Stimulated activated CD8-positive, alpha-beta memory T cell treated with anti-CD3 and anti-CD28 coated beads, Interleukin-7, amount 100 ng/mL, for 48 hours (primary cell): ENCODE data around the gene GPR55.
"Not testable (repeated sequence)": the region's sequence is repeated elsewhere in the genome, so short reads cannot be mapped to it uniquely, and the experiment has no call there.

Experiments used
- DNase-seq, 2 donors: peaks; one replicate each; pipeline ENCODE4 v3.0.0-alpha.2; 2020; ENCODE audit warnings: low read depth in 1 of 2; ENCODE audit errors: extremely low read depth in 1 of 2

The GPR55 gene, protein sequence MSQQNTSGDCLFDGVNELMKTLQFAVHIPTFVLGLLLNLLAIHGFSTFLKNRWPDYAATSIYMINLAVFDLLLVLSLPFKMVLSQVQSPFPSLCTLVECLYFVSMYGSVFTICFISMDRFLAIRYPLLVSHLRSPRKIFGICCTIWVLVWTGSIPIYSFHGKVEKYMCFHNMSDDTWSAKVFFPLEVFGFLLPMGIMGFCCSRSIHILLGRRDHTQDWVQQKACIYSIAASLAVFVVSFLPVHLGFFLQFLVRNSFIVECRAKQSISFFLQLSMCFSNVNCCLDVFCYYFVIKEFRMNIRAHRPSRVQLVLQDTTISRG

DNA sequence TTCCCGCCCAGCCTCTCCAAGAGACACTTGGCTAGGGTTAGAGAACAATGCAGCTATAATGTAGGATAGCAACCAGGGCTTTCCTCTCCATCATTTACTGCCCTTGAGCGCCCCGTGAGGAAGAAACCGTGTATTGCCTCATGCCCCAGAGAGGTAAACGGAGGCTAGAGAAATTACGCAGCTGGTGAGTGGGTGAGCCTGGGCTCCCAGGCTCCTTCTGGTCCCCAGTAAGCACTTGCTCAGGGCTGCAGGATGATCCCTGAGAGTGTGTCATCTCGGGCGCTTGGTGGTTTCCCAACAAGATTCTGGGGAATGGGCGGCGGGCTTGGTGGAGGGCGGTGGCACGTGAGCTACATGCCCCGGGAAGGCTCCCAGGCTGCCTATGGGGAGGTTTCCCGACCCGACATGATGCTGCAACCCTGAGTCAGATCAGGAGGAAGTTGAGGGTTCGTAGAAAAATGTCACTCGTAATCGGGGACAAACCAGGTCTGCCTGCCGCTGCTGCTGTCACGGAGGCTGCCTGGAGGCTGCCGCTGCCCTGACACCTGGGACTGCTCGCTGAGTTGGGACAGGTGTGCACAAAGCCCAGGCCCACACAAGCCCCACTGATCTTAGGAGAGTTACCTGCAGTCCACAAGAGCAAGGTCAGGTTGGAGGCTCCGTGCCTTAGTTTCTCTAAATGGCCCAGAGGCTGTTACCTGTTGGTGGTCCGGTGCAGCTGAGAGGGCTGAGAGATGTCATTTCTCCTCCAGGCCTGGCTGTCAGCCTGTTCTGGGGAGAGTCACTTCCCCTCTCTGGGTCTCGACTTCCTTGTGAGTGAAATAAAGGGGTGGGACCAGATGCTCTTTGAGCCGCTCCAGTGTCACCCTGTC is at the start of gene GPR55:
GPR55 (minus strand) TSS at position 773 of the 872 bp plus-strand sequence. CDS start 14,280 bp downstream, outside the sequence.
- peak; percentile 60 to 74 for DNase-seq

DNA sequence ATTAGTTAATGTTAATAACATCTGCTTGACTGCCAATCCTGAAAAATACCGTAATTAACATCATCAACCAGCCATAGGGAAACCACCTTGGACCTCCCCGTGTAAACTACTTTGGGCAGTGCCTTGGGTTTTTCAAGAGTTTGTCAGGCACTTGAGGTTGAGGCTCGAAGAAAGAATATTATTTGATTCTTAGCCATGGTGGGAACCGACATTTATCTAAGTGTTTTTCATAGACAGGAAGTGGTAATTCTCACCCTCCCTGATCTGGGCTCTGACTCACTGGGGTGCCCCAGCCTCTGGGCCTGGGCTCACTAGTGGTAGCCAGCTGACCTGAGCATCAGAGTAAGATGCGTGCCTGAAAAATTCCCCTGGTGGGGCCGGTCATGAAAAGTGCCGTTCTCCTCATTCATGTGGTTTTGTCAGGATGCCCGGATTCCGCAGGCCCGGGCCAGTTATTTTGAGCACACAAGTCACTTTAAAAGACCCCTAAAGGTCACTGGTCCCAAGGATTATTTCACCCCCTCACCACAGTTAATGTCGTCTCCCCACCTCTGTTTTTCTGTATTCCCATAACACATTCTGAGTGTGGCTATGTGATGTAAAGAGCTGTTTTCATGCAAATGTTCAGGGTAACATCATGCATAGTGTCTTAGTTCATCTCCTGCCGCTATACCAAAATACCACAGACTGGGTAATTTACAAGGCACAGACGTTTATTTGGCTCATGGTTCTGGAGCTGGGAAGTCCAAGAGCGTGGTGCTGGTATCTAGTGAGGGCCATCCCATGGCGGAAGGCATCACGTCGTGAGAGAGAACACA is 49.3 kb upstream of the GPR55 start:
- peak; percentile 73 to 79 for DNase-seq

DNA sequence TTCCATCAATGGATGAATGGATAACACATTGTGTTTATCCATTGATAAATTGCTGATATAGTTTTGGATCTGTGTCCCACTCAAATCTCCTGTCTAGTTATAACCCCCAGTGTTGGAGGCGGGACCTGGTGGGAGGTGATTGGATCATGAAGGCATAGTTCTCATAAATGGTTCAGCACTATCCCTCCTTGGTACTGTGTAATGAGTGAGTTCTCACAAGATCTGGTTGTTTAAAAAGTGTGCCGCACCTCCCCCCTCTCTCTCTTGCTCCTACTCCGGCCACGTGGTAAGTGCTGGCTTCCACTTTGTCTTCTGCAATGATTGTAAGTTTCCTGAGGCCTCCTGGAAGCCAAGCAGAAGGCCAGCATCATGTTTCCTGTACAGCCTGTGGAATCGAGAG is 47.0 kb upstream of the GPR55 start:
- DNase-seq, result no peak

DNA sequence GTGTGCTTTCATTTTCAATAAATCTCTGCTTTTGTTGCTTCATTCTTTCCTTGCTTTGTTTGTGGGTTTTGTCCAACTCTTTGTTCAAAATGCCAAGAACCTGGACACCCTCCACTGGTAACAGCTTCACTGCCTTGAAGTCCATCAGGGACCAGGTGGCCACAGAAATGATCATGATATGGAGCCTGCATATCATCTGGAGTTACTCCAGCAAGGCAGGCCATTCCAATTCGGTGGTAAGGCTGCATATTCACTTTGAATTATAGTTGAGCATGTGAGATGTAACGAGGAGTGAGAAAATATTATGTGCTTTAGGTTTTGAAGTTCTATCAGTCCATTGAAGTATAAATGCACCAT is 44.6 kb upstream of the GPR55 start:
- DNase-seq, result no peak

DNA sequence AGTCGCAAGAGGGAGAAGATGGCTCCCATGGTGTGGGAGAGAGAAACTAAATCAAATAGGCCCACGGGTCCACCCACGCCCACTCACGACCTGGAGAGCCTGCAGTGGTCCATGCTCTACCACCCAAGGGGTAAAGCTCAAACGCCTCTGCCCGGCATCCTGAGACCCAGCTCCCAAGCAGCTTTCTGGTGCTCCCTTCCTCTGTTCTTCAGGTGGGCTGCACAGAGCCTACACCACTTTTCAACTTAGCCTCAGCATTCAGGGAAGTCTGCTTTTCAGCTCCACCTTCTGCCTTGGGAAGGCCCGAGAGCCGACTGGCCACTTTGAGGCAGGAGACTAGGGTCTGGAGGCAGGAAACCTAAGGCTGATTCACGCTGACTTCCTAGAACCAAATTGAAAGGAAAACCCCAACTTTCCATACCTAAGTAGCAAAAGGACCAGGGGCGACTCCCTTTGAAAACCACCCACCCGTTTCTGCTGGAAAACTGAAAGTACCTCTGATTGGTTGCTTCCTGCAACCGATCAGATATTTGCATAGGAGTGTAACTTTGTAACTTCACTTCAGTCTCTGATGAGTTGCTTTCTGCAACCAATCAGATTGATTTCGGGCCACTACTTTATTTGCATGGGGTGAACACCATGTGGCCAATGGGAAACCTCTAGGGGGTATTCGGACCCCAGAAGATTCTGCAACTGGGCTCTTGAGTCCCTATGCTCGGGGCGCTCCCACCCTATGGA is 44.0 kb upstream of the GPR55 start:
- no peak for DNase-seq

DNA sequence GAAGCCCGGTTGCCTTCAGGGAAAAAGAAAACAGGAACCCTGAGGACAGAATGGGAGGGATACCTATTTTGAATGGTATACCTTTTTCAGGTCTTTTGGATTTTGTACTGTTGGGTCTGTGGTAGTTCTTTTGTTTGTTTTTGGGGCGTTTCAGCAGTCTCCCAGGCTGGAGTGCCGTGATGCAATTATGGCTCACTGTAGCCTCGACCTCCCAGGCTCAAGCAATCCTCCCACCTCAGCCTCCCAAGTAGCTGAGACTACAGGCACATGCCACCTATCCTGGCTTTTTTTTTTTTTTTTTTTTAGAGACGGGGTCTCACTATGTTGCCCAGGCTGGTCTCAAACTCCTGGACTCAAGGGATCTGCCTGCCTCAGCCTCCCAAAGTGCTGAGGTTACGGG is 43.3 kb upstream of the GPR55 start:
- not testable (repeated sequence) for DNase-seq

DNA sequence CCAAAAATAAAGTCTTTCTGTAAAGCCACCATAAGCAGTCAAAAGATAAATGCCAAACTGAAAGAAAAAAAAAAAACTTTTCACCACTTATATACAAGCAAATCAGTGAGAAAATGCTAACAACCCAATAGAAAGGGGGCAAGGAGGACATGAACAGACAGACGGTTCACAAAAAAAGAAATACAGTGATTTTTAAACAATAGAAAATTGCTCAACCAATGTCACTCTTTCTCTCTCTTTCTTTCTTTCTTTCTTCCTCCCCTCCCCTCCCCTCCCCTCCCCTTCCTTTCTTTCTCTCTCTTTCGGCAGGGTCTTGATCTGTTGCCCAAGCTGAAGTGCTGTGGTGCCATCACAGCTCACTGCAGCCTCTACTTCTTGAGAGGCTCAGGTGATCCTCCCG is 42.1 kb upstream of the GPR55 start:
- DNase-seq, result no peak

DNA sequence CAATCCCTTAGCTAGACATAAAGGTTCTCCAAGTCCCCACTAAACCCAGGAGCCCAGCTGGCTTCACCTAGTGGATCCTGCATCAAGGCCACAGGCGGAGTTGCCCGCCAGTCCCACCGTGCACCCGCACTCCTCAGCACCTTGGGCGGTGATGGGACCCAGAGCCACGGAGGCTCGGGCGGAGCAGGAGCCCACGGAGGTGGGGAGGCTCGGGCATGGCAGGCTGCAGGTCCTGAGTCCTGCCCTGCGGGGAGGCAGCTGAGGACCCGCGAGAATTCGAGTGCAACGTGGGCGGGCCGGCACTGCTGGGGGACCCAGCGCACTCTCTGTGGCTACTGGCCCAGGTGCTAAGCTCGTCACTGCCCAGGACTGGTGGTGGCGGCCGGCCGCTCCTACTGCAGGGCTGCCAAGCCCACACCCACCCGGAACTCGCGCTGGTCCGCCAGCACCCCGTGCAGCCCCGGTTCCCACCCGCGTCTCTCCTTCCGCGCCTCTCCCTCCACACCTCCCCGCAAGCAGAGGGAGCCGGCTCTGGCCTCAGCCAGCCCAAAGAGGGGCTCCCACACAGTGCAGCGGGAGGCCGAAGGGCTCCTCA is 39.2 kb upstream of the GPR55 start:
- DNase-seq, result no peak

DNA sequence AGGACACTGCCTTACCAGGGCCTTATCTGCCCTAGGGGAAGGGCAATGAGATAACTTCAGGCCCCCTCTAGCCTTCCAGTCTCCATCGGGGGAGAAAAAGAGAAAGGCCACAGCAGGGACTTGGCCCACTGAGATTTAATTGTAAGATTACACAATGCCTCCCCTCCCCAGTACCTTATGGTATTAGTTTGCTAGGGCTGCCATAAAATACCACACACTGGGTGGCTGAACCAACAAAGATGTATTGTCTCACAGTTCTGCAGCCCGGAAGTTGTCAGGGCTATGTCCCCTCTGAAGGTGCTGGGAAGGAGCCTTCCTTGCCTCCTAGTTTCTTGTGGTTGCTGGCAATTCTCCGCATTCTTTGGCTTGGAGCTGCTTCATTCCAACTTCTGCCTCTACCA is 36.0 kb upstream of the GPR55 start:
- no peak for DNase-seq

DNA sequence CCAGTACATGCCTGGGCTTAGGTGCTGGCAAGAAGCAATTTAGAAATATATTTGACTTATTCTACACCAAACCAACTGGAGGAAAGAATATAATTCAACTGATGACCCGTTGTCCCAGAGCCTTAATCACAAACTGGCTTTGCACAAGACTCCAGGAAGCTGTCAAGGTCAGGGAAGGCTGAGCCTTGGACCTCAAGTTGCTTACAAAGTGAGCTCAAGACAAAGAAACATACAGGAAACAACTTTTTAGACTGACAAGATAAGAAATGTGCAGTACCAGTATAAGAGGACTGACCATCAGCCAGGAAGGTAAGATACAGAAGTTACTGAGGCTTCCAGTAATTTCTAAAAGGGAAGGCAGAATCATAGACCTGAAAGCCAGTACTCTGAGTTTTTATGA is 35.0 kb upstream of the GPR55 start:
- DNase-seq, result no peak

DNA sequence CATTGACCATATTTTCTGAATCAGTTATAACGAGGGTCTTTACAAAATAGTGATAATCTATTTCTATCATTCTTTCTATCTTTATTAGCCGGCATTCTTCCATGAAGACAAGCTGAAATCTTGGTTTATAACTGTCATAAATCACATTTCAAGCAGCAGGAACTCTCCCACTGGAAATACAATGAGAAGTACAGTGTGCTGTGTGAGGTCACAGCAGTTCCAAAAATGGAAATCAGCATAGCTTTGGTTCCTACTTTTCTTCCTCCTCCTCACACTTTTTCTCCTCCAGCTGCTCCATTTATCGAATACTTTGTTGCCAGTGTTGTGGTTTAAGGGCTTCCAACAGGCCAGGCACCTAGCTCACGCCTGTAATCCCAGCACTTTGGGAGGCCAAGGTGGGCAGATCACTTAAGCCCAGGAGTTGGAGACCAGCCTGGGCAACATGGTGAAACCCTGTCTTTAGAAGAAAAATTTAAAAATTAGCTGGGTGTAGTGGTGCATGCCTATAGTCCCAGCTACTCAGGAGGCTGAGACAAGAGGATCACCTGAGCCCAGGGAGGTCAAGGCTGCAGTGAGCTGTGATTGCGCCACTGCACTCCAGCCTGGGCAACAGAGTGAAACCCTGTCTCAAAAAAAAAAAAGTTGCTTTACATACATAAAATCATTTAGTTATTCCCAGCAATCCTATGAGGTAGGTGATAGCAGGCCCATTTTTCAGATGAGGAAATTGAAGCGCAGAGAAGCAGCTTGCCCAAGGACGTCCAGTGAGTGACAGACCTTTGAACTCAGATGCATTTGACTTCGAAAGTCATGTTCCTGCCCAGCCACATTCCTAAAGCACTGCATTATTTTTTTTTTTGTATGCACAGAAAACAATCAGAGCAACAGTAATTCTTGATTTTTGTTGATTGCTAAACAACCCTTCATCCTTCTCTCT is 34.0 kb upstream of the GPR55 start:
- no peak for DNase-seq

DNA sequence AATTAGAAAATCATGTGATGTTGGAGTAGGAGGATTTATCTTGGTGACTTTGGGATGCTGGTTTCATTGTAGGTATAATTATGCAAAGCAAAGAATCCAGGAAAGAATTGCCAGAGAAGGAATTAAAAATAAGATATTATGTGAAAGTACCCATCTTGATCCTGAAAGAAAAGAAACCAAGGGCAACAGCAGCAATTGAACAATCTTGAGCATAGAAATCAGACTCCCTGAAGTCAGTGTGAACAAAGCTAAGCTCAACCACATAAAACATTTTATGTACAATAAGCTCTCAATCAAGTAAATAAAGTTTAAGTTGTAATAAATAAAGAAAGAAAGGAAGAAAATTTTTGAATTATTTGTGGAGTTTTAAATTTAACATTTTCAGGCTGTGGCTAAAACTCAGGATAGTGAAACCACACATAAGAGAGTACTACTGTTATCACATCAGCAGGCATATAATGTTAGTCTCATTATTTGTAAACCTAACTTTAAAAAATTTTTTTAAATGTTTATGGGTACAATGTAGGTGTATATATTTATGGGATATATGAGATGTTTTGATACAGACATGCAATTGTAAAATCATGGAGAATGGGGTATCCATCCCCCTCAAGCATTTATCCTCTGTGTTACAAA is 32.8 kb upstream of the GPR55 start:
- DNase-seq, result no peak

DNA sequence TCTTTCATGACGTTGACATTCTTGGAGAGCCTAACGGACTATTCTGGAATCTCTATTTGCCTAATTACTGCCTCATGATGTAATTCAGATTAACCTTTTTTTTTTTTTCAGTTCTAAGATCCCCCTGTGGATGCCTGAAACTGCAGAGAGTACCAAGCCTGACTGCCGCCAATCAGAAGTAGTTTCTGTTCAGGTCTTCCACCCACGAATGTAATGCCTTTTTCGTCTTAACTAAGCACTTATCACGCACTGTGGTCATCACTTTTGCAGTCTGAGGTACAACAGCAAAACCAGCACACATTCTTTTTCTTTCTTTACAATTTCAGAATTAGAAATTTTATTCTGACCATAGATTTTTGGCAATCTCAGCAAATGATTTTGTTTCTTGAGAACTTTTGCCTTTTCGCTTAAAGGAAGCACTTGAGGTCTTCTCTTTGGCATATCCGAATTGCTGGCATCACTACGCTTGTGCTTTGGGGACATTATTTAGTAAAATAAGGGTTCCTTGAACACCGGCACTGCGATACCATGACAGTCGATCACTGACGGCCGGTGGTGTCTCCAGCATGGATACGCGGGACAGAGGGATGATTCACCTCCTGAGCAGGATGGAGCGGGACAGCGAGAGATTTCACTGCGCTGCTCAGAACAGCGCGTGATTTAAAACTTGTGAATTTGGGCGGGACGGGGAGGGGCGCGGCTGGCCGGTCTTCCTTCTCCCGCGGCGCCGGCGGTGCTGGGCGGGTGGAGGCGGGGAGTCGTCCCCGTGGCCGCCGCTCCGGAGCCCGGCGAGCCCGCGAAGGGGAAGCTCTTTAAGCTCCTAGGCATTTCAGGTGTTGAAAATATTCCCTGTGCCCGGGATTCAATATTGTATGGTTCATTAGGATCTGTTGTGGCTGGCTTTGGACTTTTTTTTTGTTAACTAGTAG is 32.0 kb upstream of the GPR55 start:
- no peak for DNase-seq

DNA sequence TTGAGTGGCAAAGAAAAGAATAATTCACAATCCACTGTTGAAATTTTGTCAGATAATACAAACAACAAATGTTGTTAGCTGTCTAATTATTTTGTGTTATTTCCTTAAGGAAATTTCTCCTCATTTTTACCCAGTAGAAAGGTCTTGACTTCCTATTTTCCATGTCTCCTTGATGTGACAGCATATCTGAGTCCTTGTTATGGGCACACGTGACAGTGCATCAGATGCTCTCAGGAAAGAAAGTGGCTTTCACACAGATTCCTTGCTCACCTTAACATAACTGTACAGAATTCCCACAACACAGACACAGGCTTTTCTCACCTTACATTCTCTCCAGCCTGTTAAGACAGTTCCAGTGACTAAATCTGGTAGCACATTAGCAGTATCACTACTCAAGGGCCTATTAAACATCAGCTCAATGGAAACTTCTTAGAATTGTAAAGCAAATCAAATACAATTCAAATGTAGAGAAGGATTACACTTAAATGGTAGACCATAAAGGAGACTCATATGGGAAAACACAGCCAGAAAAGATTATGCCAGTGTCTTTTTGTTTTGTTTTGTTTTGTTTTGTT is 30.2 kb upstream of the GPR55 start:
- DNase-seq, result no peak

DNA sequence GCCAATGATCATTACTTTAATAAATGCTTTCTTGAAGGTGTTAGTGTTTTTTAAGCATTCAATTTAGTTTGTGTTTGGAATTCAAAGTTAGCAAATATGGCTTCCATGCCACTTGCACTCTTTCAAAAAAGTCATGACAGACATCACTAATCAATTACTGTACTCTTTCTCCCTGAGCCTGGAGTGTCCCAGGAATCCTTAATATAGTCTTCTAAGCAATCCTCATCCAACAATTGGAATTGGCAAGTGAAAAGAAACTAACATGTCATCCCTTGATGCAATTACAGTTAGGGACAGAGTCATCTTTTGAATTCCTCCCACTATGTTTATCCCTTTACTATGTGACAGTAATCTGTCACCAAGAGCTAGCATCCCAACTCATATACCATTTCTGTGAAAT is 29.7 kb upstream of the GPR55 start:
- no peak for DNase-seq

DNA sequence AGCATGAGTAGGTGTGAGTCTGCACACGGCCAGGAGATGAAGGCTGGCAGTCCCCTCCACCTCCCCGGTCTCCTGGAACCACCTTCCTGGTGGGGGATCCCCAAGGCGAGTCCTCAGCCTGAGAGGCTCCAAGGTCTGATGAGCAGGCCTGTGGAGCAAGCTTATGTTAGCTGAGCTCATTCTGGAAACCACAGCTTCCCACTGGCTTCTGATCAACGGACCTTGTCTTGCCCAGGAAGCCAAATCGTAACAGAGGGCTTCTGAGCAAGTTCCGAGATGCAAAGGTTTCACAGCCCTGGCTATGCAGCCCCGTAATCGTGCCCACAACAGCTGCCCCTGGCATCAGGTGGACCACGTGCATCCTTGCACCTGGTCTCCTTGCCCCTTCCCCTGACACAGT is 28.8 kb upstream of the GPR55 start:
- no peak for DNase-seq

DNA sequence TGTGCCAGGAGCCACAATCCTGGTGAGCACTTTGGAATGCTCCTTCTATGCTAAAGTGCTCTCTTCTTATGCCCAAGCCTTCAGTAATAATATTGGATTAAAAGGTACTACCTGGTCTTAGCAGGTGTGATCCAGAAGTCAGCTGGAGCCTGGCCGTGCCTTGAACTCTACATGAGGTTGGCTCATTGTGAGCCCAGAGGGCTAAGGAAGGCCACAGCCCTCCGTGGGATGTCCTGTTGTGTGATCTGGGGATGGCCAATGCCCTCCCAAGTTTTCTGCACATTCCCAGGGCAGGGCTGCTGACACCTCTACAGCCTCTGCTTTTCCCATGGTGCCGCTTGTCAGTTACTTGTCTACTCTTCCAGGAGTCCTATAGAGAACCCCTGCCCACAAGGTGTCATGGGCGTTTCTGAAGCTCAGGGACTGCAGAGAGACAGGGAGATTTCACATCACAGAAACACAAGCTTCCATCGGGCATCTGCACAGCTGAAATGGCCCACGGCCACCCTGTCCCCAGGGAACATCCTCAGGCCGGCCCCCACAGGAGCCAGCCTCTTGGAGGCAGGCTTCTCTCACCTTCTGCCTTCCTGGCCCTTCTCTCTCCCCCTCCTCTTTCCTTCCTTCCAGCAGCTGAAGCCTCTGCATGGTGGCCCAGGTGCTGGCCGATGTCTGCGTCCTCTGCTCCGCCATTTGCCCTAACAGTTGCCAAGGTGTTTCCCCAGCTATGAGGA is 27.3 kb upstream of the GPR55 start:
- no peak for DNase-seq
